ENCODE data around the gene UBAP2. TPM values are rescaled to one million over a fixed set of nuclear protein-coding genes. Genes with fewer than 3 reads are reported as not detected.

UBAP2 gene, protein sequence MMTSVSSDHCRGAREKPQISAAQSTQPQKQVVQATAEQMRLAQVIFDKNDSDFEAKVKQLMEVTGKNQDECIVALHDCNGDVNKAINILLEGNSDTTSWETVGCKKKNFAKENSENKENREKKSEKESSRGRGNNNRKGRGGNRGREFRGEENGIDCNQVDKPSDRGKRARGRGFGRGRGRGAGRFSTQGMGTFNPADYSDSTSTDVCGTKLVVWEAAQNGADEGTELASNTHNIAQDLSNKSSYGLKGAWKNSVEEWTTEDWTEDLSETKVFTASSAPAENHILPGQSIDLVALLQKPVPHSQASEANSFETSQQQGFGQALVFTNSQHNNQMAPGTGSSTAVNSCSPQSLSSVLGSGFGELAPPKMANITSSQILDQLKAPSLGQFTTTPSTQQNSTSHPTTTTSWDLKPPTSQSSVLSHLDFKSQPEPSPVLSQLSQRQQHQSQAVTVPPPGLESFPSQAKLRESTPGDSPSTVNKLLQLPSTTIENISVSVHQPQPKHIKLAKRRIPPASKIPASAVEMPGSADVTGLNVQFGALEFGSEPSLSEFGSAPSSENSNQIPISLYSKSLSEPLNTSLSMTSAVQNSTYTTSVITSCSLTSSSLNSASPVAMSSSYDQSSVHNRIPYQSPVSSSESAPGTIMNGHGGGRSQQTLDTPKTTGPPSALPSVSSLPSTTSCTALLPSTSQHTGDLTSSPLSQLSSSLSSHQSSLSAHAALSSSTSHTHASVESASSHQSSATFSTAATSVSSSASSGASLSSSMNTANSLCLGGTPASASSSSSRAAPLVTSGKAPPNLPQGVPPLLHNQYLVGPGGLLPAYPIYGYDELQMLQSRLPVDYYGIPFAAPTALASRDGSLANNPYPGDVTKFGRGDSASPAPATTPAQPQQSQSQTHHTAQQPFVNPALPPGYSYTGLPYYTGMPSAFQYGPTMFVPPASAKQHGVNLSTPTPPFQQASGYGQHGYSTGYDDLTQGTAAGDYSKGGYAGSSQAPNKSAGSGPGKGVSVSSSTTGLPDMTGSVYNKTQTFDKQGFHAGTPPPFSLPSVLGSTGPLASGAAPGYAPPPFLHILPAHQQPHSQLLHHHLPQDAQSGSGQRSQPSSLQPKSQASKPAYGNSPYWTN
- total RNA-seq, result 16.9 and 30.5 TPM in 2 replicates

DNA sequence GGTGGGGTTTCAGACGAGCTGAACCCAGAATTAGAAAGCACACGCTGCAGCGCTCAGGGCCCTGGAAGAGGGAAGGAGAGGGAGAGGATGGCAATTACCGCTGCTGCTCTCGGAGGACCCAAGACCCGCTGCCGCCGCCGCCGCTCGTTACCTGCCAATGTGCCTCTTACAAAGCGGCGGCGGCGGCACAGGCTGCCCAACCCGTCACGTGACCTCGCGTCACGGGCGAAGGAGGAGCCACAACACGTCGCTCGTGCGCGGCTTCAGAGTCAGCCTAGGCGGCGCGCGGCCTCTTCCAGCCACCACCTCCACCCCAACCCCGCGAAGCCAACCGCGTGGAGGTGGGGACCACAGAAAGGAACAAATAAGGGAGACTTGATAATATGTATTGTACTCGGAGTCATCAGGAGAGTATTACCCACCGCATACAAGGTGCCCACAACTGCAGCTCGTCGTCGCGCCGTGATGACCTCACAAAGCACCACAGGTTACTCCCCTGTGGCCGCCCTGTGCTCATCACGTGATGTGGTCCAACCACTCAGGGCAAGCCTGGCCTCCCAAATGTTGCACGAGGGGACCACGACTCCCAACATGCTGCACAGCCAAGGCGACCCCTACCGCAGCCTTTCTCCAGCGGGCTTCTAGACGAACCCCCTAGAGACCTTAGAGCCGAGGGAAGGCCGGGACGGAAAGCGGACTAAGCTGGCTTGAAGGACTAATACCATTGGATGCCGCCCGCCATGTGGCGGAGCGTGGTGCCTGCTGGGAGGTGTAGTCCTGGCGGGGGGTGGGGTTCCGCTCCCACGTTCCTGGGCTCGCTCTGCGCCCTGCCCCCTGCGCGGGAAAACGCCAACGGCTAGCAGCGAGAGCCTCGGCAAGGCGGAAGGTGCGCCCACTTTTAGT lies at the start of gene UBAP2:
Gene UBAP2, minus strand, starts transcription at position 161 of the 903 bp plus-strand sequence. CDS start 31,739 bp downstream, outside the sequence.

Small RNAs within 50 kb of the gene (small RNA-seq; reads per million reads assigned to genes)
- gene RN7SKP114 (not detected), gene SNORD121A (47.3 reads per million, percentile 98 among the genes with 10 or more reads in this experiment), gene SNORD121B (not detected)

Other genes with a start within 250 kb of the UBAP2 start
- 15.4 and 17.6 TPM in 2 replicates for gene UBE2R2, start 231.7 kb downstream of the UBAP2 start, total RNA-seq
- gene DCAF12, start 77.8 kb upstream of the UBAP2 start, total RNA-seq, result 13.6 and 18.6 TPM in 2 replicates
- 30.9 and 31.3 TPM in 2 replicates for gene UBAP1, start 130.2 kb upstream of the UBAP2 start, total RNA-seq

Measured in subcutaneous preadipocyte (primary cell).